HG02970 (cell line): ENCODE results near the gene RAD51B.
"Not testable (repeated sequence)": the region's sequence is repeated elsewhere in the genome, so short reads cannot be mapped to it uniquely, and the experiment has no call there.

Source experiments
- ATAC-seq: cut with Tn5 transposase; IDR thresholded peaks from one replicate; pipeline ENCODE4 v1.9.1; 2021; ENCODE audit warnings: mild to moderate bottlenecking, moderate library complexity, moderate number of reproducible peaks; ENCODE audit not compliant: unreplicated experiment, low FRiP score

Gene RAD51B

DNA sequence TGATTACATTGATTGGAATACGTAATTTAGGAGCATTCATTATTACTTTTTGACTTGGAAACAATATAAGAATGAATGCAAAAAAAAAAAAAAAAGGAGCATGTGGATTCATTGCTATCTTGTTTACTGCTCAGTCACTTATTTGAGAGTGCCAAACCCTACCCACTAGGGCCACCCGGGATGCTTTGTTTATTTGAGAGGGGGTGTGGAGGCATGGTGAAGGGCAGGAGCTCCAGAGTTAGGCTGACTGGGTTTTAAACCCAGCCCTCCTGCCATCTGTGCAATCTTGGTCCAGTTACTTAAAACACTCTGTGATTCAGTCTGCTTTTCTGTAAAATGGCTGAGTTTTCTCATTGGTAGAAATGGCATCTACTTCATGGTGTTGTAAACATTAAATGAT lies 195.2 kb downstream of the RAD51B start:
- no peak for ATAC-seq

DNA sequence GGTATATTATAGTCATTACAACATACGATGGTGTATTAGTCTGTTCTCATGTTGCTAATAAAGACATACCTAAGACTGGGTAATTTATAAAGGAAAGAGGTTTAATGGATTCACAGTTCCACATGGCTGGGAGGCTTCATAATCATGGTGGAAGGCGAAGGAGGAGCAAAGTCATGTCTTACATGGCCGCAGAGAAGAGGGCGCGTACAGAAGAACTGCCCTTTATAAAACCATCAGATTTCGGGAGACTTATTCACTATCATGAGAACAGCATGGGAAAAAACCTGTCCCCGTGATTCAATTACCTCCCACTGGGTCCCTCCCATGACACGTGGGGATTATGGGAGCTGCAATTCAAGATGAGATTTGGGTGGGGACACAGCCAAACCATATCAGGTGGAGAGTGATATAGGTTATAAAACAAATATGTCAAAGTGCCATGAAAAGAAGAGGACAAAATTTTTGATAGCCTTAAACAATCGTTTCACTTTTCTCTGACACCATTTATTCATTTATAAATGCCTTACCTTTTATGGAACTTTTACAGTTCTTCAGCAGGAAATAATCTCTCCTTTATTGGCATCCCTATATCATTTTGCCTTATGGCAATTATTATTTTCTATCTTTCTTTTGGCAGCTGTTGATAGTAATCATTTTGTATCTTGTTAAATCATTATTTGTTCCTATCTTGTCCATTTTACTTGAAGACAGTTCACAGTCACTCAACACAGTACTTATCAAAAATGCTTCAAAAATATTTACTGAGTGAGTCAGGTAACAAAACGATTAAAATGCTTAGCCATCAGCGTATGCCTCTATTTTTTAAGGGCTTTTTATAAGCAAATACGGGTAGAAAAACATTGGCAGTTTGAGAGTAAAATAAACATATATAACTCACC lies 196.0 kb downstream of the RAD51B start:
- ATAC-seq, result no peak

DNA sequence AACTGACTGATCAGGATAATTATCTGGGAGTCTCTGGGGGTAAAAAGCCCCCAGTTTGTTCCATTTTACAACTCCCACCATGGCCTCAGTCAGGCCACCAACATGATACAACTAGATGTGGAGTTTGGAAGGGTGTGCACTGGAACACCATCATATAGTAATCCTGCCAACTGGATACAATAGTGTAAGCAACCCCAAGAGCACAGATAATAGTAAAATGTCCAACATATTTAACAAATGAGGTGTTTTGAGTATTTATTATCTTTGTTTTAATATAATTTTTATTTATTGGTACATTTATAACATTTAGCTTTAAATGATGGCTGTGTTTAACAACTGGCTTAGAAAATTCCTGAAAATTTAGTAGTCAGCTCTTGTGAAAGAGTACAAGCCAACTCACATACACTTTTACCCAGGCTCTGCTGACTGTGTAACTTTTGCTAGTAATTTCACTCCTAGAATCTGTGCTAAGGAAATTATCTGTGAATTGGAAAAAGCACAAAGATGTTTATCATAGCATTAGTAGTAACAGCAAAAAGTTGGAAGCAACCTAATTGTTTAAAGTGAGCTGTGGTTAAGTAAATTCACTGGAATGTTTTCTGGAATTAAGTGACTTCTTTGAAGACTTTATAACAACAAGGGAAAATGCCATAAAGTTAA lies 196.8 kb downstream of the RAD51B start:
- ATAC-seq, result no peak

DNA sequence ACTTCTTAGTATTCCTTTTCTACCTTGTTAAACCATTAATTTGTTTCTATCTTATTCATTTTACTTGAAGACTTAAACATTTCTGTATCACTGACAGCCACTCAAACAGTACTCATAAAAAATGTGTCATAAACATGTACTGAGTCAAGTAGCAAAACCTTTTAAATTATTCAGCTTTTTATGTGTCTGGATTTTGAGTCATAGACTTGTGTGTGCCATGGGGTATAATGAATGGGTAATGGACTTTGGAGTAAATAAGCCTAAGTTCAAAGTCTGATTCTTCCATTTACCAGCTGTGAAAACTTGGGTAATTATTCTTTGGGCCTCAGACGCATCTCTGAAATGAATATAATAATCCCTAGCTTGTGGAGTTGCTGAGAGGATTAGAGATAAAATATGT lies 199.0 kb downstream of the RAD51B start:
- ATAC-seq, result no peak

DNA sequence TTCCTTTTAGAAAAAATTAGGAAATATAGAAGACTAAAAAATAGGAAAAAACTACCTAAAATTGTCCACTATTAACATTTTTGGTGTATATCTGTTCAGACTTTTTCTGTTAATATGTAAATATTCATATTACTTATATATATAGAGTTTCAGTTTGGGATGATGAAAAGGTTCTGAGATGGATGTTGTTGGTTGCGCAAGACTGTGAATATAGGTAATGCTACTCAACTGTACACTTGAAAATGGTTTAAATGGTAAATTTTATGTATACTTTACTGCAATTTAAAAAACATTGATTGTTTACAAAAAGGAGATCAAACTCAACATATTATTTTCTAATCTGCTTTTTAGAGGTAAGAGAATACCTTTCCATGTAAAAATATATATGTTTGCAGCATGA lies 200.9 kb downstream of the RAD51B start:
- ATAC-seq, result no peak

DNA sequence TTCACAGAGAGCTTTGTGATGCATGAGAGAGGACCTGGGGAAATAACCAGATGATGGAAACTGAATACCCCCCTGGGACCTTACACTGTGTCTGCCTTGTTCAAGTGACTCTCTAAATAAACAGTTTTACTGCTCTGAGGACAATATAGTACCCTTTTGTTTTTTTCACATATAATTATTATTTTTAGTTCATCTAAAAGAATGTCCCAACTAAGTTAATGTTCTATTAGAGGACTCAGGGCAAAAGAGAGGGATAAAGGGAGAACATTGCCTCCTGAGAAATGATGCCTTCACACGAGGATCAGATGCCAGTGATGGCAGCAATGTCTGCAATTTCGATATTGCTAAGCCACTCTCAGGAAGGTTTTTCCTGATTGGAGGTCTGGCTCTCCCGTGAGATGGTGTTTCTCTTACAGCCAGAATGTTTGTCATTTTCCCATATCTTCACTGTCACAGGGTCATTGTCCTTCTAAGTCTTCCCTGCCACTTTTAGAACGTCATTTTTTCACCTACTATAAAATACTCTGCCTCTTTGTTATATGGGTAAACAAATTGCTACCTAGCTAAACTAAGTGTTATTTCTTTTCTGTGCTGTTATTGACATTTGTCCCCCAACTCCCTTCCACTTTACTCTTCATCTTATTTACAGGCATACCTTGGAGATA lies 201.6 kb downstream of the RAD51B start:
- no peak for ATAC-seq

DNA sequence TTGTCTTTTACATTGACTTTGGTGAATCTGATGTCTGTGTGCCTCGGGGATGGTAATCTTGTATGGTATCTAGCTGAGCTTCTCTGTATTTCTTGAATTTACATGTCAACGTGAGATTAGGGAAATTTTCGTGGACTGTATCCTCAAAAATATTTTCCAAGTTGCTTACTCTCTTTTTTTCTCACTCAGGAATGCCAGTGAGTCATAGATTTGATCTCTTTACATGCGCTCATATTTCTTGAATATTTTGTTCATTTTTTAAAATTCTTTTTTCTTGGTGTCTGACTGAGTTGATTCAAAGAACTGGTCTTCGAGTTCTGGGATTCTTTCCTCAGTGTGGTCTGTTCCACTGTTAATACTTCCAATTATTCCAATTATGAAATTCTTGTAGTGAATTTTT lies 207.7 kb downstream of the RAD51B start:
- ATAC-seq, result no peak

DNA sequence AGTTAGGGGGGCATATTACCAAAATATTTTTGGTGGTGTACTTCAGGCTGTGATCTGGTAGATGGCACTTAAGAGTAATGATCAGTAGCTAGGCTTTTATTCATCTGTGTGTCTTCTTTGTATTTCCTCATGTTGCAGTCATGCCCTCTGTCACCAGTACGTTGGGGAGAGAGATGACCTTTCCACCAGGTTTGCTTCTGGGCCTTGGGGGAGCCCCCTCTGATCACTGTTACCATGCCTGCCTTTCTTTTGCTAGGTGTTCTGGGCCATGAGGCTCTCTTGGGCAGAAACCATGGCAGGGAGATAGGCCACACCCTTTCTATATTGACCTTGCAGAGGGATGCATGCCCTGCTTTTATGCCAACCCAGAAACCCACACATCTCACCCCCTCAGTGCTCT lies 208.5 kb downstream of the RAD51B start:
- ATAC-seq, result no peak

DNA sequence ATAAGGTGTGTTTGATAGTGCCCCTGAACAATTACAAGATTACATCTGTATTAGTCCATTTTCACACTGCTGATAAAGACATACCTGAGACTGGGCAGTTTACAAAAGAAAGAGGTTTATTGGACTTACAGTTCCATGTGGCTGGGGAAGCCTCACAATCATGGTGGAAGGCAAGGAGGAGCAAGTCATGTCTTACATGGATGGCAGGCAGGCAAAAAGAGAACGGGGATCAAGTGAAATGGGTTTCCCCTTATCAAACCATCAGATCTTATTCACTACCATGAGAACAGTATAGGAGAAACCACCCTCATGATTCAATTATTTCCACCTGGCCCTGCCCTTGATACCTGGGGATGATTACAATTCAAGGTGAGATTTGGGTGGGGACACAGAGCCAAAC lies 211.4 kb downstream of the RAD51B start:
- not testable (repeated sequence) for ATAC-seq

DNA sequence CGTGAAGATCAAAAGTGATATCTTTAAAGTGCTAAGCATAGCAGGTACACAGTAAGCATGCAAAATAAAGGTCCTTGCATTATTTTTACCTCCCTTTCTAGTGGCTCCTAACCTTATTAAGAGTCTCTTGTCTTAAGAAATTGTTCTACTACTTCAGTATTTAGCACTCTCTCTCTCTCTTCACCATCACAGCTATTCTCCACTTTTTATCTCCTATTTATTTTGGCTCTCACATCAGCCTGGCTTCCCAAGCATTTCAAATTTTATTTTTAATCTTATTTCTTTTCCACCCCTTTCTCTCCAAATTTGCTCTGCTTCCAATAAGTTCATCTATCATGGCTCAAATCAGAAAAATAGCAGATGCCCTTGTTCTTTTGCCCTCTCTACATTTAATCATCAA lies 212.6 kb downstream of the RAD51B start:
- no peak for ATAC-seq

DNA sequence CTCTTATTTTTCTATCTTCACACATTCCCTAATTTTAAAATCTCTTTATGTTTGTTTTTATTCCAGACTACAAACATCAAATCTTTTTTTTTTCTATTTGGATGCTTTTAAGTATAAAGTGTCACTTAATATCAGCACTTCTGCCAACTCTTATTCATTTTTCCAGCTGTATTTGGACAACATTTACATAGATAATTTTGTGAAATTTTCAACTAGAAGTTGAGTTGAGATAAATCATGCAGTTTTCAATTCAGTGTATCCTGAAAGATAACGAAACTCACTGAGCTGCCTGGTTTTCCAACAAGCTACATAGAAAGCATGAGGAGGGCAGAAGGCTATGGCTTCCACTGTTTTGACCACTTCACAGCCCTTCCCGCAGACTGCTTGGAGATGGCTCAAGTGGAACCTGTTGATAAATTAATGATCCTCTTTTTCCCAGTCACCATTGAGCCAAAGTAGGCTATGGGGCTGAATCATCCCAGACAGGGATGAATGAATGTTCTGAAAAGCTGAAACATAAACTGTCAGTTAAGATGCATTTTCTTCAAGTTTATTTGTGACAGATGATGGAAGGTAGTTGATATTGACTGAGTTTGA lies 213.9 kb downstream of the RAD51B start:
- no peak for ATAC-seq

DNA sequence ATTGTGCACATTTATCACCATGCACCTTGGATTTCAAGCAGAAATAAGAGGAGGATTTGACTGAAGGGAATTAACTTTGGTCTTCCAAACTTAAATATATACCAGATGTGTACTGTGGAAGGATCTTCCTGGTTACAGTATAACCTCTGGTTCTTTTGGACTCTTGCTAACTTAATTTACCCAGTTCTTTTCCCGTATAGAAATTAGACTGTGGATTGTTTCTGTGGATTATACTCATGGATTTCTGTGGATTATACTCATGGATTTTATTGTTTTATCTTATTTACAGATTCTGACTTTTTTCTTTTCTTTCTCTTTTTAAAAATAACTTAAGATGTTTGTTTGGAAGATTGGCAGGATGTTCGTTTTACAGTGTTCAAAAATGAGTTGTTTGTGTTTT lies 215.3 kb downstream of the RAD51B start:
- no peak for ATAC-seq

DNA sequence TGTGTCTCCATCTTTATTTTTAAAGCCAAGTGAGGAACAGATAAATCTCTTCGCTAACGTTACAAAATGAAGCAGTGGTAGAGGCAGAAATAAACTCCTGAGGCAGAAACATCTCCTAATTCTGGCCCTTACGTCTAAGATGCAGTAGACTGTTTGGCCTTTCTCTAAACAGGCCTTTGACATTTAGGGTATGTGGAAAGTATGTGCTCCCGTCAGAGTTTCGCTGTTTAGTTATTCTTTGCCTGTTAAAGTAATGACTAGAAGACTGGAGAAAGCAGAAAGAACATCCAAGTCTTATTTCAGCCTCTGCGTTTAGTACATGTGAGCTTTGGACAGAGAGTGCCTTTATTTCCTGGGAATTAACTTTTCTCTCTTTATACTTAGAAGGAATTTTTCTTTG lies 216.6 kb downstream of the RAD51B start:
- ATAC-seq, result no peak

DNA sequence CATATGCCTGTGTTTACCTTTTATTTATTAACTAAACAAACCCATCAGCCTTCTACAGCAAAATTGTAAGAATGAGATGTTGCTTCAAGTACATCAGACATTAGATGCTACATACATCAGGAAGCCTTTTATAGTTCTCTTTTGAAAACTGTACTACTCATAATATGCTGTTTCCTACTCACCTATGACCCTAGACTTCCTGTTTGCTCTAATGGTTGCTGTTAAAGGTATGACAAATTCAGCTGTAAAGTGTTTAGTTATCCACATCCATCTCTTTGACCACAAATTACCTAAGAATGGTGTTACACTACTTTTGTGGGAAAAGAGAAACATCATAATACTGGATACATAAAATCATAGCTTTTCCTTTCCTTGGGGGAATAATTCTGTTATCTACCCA lies 220.0 kb downstream of the RAD51B start:
- no peak for ATAC-seq

DNA sequence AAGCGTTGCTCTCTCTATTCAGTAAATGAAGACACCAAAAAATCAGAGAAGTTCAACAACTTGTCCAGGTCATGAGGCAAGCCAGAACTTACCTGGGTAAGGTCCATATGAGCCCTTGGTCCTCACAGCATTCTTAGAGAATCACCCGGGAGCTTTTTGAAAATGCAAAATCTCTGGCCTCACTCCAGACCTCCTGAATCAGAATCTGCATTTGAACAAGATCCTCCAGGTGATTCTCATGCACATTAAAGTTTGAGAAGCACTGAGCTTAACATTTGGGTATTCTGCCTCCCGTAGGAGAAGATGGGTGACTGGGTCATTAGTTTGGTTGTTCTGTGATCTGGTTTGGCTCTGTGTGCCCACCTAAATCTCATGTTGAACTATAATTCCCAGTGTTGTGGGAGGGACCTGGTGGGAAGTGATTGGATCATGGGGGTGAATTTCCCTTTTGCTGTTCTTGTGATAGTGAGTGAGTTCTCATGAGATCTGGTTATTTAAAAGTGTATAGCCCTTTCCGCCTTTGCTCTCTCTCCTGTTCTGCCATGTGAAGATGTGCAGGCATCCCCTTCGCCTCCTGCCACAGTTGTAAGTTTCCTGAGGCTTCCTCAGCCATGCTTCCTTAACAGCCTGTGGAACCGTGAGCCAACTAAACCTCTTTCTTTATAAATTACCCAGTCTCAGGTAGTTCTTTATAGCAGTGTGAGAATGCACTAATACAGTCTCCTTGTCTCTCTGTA lies 221.2 kb downstream of the RAD51B start:
- no peak for ATAC-seq

DNA sequence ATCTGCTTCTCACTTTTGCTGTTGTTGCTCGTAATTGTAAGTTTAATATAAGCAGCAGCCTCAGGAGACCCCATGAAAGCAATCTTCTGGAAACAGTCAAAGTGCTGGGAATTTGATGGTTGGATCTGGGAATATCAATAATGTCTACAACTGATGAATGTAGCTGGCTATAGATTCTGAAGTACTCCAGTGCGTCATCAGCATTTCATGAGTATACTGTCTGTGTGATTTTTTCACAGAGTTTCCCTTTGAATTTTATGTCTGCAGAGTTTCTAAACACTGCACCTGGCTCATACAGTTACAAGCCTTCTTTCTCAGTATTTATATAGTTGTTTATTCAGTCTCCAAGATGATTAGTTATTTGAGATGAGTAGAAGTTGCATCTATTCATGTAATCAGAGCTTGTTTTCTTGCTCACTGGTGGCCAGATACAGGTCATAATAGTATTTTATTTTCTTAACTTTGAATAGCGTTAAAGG lies 222.3 kb downstream of the RAD51B start:
- no peak for ATAC-seq

DNA sequence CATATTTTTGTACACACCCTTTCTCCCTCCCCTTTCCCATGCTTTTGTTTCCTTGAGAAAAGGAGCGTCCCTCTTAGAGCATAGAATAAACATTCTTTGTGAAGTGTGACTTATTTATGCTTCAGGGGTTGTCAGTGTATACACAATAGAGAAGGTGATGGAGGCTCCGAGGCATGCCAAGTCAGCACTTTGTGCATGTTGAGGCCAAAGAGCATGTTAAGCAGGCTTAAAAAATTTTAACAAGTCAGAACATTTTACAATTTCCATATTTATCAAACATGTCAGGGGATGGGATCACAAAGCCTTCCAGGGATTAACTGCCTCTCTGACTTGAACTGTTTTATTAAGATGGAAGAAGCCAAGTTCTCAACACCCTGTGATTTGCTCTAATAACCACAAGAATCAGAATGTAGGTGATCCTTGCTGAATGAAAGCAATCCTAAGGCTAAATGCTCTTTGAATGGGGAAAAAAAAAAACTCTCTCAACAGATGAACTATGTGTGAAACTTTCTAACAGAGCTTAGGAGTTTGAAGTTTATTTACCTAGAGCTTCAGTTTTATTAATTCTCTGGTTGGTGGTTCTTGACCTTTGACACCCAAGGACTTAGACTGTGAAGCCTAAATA lies 223.1 kb downstream of the RAD51B start:
- no peak for ATAC-seq

DNA sequence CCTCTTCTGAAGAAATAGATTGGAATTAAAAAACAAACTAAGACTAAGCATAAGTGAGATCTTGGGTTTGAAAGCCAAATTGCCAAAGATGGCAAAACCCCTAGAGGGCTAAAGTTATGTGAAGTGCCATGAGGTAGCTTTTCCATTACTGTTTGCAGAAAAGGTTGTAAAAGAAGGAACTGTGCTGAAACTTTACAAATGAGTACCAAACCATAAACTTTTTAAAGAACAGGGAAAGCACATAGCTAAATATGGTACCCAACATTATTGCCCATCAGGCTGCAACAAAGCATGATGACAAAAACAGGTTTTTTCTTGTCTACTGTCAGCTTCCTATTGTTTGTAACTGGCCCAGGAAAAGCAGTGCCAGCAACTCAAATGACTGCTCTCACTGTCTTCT lies 224.2 kb downstream of the RAD51B start:
- ATAC-seq, result no peak

DNA sequence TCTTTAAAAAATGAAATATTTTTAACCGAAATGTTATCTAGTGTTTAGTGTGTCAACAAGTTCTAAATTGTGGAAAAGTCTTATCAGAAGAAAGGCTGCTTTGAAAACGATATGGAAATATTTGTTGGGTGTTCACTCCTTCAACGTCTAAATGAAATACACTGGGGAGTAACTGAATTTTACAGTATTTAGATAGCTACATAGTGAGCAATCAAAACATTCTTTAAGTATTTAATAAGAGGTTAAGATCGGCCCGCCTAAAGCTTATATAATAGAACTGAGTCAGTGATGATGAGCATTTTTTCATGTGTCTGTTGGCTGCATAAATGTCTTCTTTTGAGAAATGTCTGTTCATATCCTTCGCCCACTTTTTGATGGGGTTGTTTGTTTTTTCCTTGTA lies 228.3 kb downstream of the RAD51B start:
- ATAC-seq, result no peak

DNA sequence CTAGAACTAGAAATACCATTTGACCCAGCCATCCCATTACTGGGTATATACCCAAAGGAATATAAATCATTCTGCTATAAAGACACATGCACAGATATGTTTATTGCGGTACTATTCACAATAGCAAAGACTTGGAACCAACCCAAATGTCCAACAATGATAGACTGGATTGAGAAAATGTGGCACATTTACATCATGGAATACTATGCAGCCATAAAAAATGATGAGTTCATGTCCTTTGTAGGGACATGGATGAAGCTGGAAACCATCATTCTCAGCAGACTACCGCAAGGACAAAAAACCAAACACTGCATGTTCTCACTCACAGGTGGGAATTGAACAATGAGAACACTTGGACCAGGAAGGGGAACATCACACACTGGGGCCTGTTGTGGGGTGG lies 229.2 kb downstream of the RAD51B start:
- not testable (repeated sequence) for ATAC-seq
